Vagina (tissue), 2 donors: ENCODE results near the gene CRPPA. TPM values are rescaled to one million over a fixed set of nuclear protein-coding genes. Genes with fewer than 3 reads are reported as not detected.

ENCODE experiments used
- DNase-seq, 2 donors: peaks; one replicate each; pipeline ENCODE4 v3.0.0-alpha.2; 2017; ENCODE audit errors: extremely low spot score in 2 of 2
- H3K27ac ChIP-seq: fragments of 200-600 bp; sonication (generic); one replicate; pipeline ENCODE4 v1.5.1; 2019
- H3K27me3 ChIP-seq: fragments of 200-600 bp; sonication (generic); one replicate; pipeline ENCODE4 v1.5.1; 2019
- H3K36me3 ChIP-seq, 2 donors: fragments of 200-600 bp; sonication (generic); one replicate each; pipeline ENCODE4 v1.5.1; 2017 to 2019
- H3K4me1 ChIP-seq: fragments of 200-600 bp; sonication (generic); one replicate; pipeline ENCODE4 v1.5.1; 2019
- H3K4me3 ChIP-seq, 2 donors: fragments of 200-600 bp; sonication (generic); 1 replicate in 1 of 2; 2 replicates in 1 of 2; pipeline ENCODE4 v1.5.1; 2016 to 2019
- H3K9me3 ChIP-seq: fragments of 200-600 bp; sonication (generic); one replicate; pipeline ENCODE4 v1.5.1; 2019
- CTCF ChIP-seq, 3 experiments: fragments of 450-650 bp in 2 of 3; fragments of 200-600 bp in 1 of 3; sonication (generic) in 1 of 3; IDR thresholded peaks; one replicate each; pipeline ENCODE4 v1.5.1; 2017 to 2019; ENCODE audit warnings: antibody characterized with exemption in 3 of 3, mild to moderate bottlenecking in 2 of 3, moderate library complexity in 2 of 3
- POLR2A ChIP-seq, 2 donors: fragments of 450-650 bp; IDR thresholded peaks; one replicate each; pipeline ENCODE4 v1.6.1; 2017; ENCODE audit warnings: antibody characterized with exemption in 2 of 2, mild to moderate bottlenecking in 2 of 2, moderate library complexity in 2 of 2
- POLR2AphosphoS5 ChIP-seq, 2 donors: sonication (generic); formaldehyde crosslinking; IDR thresholded peaks; one replicate each; pipeline ENCODE4 v1.9.0; 2017; ENCODE audit warnings: antibody characterized with exemption in 2 of 2, mild to moderate bottlenecking in 2 of 2, low read depth in 1 of 2; ENCODE audit not compliant: insufficient read depth in 1 of 2
- intact Hi-C: fragments of 100-400 bp; cut with DNase I; formaldehyde crosslinking; loops from one replicate; pipeline ENCODE4 v1.15.1; 2023
- total RNA-seq: library from RNA; depleted of rRNA; stranded (reverse); fragments of >200 nt; gene quantifications from one replicate; pipeline ENCODE4 v1.2.3, GENCODE V29; 2016

Gene CRPPA
- total RNA-seq, result 1.2 TPM

- intact Hi-C loops, result no loop called here
Observed at GRCh38 chr7:16421333-16422102, at the start of gene CRPPA. TSS of gene CRPPA (minus strand) at chr7:16421538. CDS start at chr7:16421322, 216 bp downstream.

GRCh38 chr7:16465469-16466361 lies 44.4 kb upstream of the CRPPA start, which contains the start of gene SOSTDC1:
TSS of gene SOSTDC1 (minus strand) at chr7:16465738. CDS start at chr7:16465668, 70 bp downstream.
- Histone ChIP-seq H3K4me1 (no peaks in the 10 kb centered on the region), H3K27ac (no peak within 1 kb of the TSS)
- intact Hi-C loops, result no loop called here

More at GRCh38 chr7:16421333-16422102, at the start of gene CRPPA:
- no peak for DNase-seq
- no peaks in the 10 kb centered on the region for H3K9me3 ChIP-seq
- TF ChIP-seq POLR2AphosphoS5 (IDR thresholded peaks at IDR 0.05; ENCODE audit: insufficient read depth in 1 of 2, low read depth in 1 of 2), result peak in 1 of 2 donors; percentile 7
- TF ChIP-seq POLR2A (IDR thresholded peaks at IDR 0.05), result no peak
- TF ChIP-seq CTCF (IDR thresholded peaks at IDR 0.05), result no peak
- H3K27ac ChIP-seq, result peak within 1 kb of the TSS; percentile 99
- H3K36me3 ChIP-seq, result no peaks in the 10 kb centered on the region
- H3K4me3 ChIP-seq, result peak within 1 kb of the TSS; percentile 69 to 75
- H3K4me1 ChIP-seq, result peaks cover 32% of the 10 kb centered on the region
- no peaks in the 10 kb centered on the region for H3K27me3 ChIP-seq

GRCh38 chr7:16463949-16464715 lies 42.8 kb upstream of the CRPPA start:
- Histone ChIP-seq H3K27me3 (no peaks in the 10 kb centered on the region), H3K4me1 (no peaks in the 10 kb centered on the region), H3K4me3 (peak overlapping the region in 1 of 2 donors; percentile 14), H3K9me3 (no peaks in the 10 kb centered on the region), H3K27ac (no peak overlapping the region), H3K36me3 (no peaks in the 10 kb centered on the region)
- intact Hi-C loops, result no loop called here
- TF ChIP-seq POLR2AphosphoS5 (IDR thresholded peaks at IDR 0.05; ENCODE audit: insufficient read depth in 1 of 2, low read depth in 1 of 2), result no peak
- no peak for TF ChIP-seq POLR2A (IDR thresholded peaks at IDR 0.05)
- TF ChIP-seq CTCF (IDR thresholded peaks at IDR 0.05), result no peak
- DNase-seq, result no peak

More at GRCh38 chr7:16465469-16466361, 44.4 kb upstream of the CRPPA start, which contains the start of gene SOSTDC1:
- Histone ChIP-seq H3K9me3 (no peaks in the 10 kb centered on the region), H3K27me3 (no peaks in the 10 kb centered on the region), H3K36me3 (no peaks in the 10 kb centered on the region), H3K4me3 (peak within 1 kb of the TSS in 1 of 2 donors; percentile 14)
- TF ChIP-seq POLR2AphosphoS5 (IDR thresholded peaks at IDR 0.05; ENCODE audit: insufficient read depth in 1 of 2, low read depth in 1 of 2) (no peak), POLR2A (IDR thresholded peaks at IDR 0.05) (no peak), CTCF (IDR thresholded peaks at IDR 0.05) (no peak)
- DNase-seq, result no peak

- Histone ChIP-seq H3K36me3 (no peaks in the 10 kb centered on the region), H3K4me3 (no peak overlapping the region), H3K27ac (no peak overlapping the region)
Observed at GRCh38 chr7:16463520-16463919, 42.2 kb upstream of the CRPPA start.

More at GRCh38 chr7:16463520-16463919, 42.2 kb upstream of the CRPPA start:
- Histone ChIP-seq H3K4me1 (no peaks in the 10 kb centered on the region), H3K9me3 (no peaks in the 10 kb centered on the region), H3K27me3 (no peaks in the 10 kb centered on the region)
- TF ChIP-seq POLR2AphosphoS5 (IDR thresholded peaks at IDR 0.05; ENCODE audit: insufficient read depth in 1 of 2, low read depth in 1 of 2) (no peak), POLR2A (IDR thresholded peaks at IDR 0.05) (no peak), CTCF (IDR thresholded peaks at IDR 0.05) (no peak)
- intact Hi-C loops, result no loop called here
- no peak for DNase-seq
